HG03575 (cell line): Measurements from ENCODE around the gene ATP6V0E1.
"Not testable (repeated sequence)": the region's sequence is repeated elsewhere in the genome, so short reads cannot be mapped to it uniquely, and the experiment has no call there.

Source experiments
- ATAC-seq: cut with Tn5 transposase; IDR thresholded peaks from one replicate; pipeline ENCODE4 v1.9.1; 2021; ENCODE audit not compliant: unreplicated experiment, insufficient number of reproducible peaks, low FRiP score; ENCODE audit errors: extremely low read depth

The ATP6V0E1 gene

GRCh38 chr5:172990776-172991175 lies 7.2 kb downstream of the ATP6V0E1 start:
- no peak for ATAC-seq

- ATAC-seq = no peak
Measured at GRCh38 chr5:172994405-172994804, 10.8 kb downstream of the ATP6V0E1 start.

DNA sequence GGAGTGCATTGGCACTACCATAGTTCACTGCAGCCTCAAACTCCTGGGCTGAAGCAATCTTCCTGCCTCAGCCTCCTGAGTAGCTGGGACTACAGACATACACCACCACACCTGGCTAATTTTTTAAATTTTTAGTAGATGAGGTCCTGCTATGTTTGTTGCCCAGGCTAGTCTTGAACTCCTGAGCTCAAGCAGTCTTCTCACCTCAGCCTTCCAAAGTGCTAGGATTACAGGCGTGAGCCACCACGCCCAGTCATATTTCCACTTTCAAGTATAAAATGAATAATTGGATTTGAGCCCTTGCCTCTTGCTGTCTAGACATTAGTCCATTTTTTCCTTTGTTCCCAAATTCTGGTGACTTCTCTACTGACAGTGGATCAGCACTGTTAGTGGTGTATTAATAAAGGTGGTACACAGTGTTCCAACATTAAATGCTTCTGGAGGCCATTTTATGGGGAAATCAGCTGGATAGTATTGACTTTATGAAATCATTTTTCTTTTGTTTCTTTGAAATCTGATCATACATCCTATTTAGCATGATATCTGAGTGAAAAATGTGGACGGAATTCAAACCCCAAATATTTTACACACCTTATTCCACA lies 15.9 kb downstream of the ATP6V0E1 start:
- ATAC-seq = no peak

DNA sequence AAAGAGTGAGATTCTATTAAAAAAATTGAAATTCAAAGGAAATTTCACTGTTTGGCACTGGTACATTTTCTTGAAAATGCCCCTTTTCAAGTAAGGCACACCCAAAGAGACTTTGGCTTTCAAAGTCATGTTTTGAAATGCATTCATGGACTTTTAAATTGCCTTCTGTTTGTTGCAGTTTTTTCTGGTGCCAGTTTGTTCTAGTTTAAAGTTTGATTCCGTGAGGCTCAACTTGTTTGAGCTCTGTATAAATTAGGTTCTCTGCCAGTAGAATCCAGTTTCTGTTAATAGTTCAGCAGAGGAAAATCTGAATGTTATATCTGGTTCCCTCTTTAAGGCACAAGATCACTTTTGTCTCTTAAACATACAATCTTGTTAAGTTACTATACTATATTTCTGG lies 16.4 kb downstream of the ATP6V0E1 start:
- ATAC-seq = no peak

DNA sequence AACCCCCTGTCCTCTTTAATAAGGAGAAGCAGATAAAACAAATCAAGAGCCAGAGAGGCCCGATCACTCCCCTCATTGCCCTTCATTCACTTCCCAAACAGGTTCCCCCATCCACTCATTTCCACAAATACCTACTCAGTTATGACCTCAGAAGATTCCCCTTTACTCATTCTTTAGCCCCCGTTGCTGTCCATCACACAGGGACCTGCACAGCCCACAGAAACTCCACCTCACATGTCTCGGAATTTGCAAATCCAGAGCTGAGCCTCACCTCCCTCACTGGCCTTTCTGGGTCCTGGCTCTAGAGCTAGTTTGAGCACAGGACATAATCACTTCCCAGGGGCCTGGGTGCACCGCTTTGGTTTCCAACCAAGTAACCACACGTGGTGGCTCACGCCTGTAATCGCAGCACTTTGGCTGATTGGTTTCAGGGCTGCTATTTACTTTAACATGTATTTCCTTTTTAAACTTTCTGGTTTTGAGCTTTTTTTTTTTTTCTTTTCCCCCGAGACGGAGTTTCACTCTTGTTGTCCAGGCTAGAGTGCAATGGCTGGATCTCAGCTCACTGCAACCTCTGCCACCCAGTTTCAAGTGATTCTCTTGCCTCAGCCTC lies 17.8 kb downstream of the ATP6V0E1 start:
- no peak for ATAC-seq

GRCh38 chr5:173003360-173003759 lies 19.8 kb downstream of the ATP6V0E1 start:
- no peak for ATAC-seq

DNA sequence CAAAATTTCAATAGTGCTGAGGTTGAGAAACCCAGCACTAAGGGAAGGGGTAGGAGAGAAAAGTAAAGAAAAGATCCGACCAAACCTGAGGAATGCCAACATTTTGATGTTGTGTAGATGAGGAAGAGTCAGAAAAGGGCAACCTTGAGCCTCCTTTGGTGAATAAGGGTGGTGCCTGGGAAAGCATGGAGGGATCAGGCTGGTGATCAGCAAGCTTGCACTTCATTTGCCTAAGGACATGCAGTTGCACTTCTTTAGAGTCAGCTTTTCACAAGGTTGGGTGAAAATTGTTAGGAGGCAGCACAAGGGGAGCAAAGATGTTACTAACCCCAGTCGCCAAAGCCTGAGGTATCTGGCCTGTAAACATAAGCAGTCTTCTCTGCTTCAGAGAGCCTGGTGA lies 20.4 kb downstream of the ATP6V0E1 start:
- no peak for ATAC-seq

DNA sequence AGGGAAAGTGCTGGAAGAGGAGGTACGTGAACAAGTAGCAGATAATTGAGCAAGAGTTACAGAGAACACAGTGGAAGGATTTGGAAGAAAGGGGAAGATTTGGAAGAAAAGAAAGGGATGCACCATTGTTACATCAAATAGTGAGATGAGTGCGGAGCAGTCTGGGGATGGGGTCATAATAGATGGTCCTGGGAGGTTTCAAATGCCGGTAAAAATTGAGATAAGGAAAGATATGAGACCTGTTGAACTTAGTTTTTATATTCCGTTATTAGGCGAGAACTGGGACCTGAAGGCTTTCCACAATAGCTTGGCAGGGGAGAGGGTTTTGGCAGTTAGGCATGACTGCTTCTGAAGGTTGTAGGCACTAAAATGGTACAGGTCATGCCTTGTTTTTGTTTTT lies 20.9 kb downstream of the ATP6V0E1 start:
- no peak for ATAC-seq

DNA sequence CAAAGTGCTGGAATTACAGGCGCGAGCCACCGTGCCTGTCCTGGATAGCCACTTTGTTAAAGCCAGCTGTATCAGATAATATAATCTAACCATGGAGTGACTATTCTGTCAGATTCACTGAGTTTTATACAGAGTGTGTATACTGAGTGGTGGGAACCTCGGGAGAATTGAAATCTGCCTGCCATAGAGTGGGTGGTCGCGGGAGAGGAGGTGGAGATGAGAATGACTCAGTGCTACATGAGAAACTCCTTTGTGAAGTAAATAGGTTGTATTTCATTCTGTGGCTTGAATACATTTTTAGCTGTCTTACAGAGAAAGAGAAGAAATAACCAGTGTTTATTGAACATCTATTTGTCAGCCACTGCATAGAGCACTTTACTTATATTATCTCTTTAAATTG lies 26.4 kb downstream of the ATP6V0E1 start:
- ATAC-seq = no peak

DNA sequence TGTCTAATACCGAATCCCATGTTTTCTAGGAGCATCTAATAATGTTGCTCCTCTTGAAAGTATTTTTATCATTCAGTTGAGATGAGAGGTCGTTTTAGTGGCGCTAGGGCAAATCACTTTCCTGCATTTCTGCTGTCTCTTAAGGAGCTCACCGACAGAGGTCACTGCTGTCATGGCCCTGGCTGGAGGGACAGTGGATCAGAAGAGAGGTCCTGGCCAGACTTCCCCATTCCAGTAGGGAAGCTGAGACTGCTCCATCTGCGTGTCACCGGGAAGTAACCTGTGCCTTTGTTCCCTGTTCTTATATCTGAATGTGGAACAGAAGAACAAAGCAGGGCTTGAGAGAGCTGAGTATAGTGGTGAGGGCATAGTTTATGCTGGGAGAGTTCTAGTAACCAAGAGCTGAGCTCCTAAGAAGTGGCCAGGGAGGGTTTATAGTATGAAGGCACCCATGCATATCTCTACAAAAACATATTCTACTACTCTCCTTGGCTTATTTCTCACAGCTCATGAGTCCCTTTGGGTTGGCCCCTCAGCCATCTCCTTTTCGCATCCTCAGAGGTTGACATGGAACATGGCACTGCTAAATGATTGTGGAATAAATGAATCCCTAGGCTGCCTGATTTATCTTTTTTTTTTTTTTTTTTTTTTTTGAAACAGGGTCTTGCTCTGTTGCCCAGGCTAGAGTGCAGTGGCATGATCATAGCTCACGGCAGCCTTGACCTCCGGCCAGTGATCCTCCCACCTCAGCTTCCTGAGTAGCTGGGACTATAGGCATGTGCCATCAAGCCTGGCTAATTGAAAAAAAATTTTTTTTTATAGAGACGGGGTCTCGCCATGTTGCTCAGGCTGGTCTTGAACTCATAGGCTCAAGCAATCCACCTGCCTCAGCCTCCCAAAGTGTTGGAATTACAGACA lies 27.2 kb downstream of the ATP6V0E1 start:
- ATAC-seq = no peak

- no peak for ATAC-seq
Measured at GRCh38 chr5:173011566-173011965, 28.0 kb downstream of the ATP6V0E1 start.

DNA sequence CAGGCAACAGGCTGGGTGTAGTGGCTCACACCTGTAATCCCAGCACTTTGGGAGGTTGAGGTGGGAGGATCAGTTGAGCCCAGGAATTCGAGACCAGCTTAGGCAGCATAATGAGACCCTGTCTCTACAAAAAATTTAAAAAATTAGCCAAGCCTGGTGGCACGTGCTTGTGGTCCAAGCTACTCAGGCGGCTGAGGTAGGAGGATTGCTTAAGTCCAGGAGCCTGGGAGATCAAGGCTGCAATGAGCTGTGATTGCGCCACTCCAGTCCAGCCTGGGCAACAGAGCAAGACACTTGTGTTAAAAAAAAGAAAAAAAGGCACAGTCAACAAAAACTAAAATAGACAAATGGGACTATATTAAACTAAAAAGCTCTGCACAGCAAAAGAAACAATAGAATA lies 29.3 kb downstream of the ATP6V0E1 start:
- ATAC-seq = no peak

- ATAC-seq = no peak
Measured at GRCh38 chr5:173014671-173015070, 31.1 kb downstream of the ATP6V0E1 start.

DNA sequence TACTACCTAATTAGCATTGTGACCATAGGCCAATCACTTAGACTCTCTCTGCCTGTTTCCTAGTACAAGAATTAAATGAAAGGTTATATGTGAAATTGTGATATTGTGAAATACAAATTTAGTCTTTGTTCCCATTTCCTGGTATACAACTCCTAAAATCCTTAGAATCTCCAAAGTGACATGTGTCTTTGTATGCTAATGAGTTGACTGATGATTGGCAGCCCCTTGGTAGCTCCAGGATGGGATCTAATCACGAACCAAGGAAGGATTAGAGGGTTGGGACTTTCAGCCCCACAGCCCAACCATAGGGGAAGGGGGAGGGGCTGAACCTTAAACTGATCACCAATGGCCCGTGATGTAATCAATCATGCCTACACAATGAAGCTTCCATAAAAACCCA lies 31.6 kb downstream of the ATP6V0E1 start:
- ATAC-seq = no peak

DNA sequence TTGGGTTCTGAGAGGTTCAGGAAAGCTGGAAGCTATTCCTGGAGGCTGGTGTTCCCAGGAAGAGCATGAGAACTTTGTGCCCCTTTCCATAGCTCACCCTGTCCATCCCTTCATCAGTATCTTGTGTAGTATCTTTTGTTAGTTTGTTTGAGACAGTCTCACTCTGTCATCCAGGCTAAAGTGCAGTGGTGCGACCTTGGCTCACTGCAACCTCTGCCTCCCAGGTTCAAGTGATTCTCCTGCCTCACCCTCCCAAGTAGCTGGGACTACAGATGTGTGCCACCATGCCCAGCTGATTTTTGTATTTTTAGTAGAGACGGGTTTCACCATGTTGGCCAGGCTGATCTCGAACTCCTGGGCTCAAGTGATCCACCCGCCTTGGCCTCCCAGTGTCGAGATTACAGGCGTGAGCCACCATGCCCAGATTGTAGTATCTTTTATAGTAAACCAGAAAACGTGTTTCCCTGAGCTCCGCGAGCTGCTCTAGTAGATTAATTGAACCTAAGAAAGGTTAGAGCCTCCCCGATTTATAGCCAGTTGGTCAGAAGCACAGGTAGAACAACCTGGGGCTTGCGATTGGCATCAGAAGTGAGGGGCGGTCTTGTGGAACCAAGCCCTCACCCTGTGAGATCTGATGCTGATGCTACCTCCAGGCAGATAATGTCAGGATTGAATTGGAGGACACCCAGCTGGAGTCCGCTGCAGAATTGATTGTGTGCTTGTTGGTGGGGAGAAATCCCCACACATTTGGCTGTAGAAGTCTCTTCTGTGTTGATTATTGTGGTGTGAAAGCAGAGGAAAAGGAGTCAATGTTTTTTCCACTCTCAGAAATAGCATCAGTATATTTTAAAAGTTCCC lies 32.3 kb downstream of the ATP6V0E1 start:
- ATAC-seq = no peak

DNA sequence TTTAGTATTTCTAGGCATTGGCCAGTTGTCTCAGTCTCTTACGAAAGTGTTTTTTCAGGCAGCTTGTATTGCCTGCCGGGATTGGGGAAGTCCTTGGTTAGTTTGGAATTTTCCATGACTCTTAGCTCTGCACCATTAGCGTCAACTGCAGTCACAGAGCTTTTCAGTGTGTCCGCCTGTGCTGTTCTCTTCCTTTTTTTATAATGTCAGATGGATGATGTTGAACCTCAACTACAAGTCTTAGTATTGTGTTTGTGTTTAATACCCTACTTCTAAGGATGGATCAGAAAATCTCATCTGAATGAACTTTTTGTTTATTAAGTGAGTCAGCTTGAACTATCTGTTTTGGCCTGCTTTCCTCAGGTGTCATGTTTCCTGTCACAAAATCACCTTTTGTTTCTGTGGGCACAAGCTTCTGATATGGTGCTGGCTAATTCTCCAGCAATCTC lies 33.1 kb downstream of the ATP6V0E1 start:
- ATAC-seq = no peak

- not testable (repeated sequence) for ATAC-seq
Measured at GRCh38 chr5:173017087-173017486, 33.5 kb downstream of the ATP6V0E1 start.

DNA sequence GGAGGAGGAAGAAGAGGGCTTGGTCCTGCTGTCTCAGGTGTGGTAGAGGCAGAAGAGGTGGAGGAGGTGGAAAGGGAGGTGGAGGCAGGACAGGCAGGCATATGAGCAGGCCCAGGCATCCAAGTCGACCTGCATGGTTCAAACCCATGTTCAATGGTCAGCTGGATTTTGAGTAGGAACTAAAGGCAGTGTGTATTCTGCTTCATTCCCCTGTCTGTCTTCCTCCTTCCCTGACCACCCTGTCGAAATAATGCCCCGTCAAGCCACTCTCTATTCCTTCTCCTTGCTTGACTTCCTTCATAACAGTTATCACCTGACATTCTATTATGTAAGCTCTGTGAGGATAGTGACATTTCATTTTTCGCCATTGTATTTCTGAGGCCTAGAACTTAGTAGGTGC lies 34.8 kb downstream of the ATP6V0E1 start:
- ATAC-seq = no peak

GRCh38 chr5:173020154-173020581 lies 36.6 kb downstream of the ATP6V0E1 start:
- no peak for ATAC-seq
